T-helper 1 cell treated with Interleukin-12 subunit alpha and Interleukin-12 subunit beta and Interleukin-4 antibody, amounts not matched to agents 30 μg/mL and 1 μg/mL, for 36 hours (primary cell): Measurements from ENCODE around the gene SYT9.

ENCODE experiments used
- H3K27ac Mint-ChIP-seq: one replicate; pipeline ENCODE4 v1.8.0; 2021; ENCODE audit warnings: mild to moderate bottlenecking, mixed read lengths
- H3K27me3 Mint-ChIP-seq: one replicate; pipeline ENCODE4 v1.8.0; 2021; ENCODE audit warnings: low read depth, mixed read lengths
- H3K36me3 Mint-ChIP-seq: one replicate; pipeline ENCODE4 v1.8.0; 2021; ENCODE audit warnings: low read depth, mixed read lengths
- H3K4me1 Mint-ChIP-seq: one replicate; pipeline ENCODE4 v1.8.0; 2021; ENCODE audit warnings: low read depth, mixed read lengths
- H3K4me3 Mint-ChIP-seq: one replicate; pipeline ENCODE4 v1.8.0; 2021; ENCODE audit warnings: mild to moderate bottlenecking, moderate library complexity, mixed read lengths
- H3K9me3 Mint-ChIP-seq: one replicate; pipeline ENCODE4 v1.8.0; 2021; ENCODE audit warnings: mixed read lengths

The SYT9 gene

GRCh38 chr11:7473717-7474116 lies 222.0 kb downstream of the SYT9 start:
- Mint-ChIP-seq H3K27me3 (no peaks in the 10 kb centered on the region), H3K4me1 (peaks cover 5% of the 10 kb centered on the region), H3K36me3 (no peaks in the 10 kb centered on the region), H3K4me3 (no peak overlapping the region), H3K9me3 (no peaks in the 10 kb centered on the region), H3K27ac (no peak overlapping the region)

GRCh38 chr11:7480113-7480512 lies 228.4 kb downstream of the SYT9 start:
- no peaks in the 10 kb centered on the region for H3K36me3 Mint-ChIP-seq
- no peaks in the 10 kb centered on the region for H3K4me1 Mint-ChIP-seq
- H3K27me3 Mint-ChIP-seq, result no peaks in the 10 kb centered on the region
- H3K4me3 Mint-ChIP-seq, result no peak overlapping the region
- H3K9me3 Mint-ChIP-seq, result no peaks in the 10 kb centered on the region
- no peak overlapping the region for H3K27ac Mint-ChIP-seq

GRCh38 chr11:7484131-7484530 lies 232.4 kb downstream of the SYT9 start:
- Mint-ChIP-seq H3K36me3 (no peaks in the 10 kb centered on the region), H3K27ac (no peak overlapping the region), H3K4me3 (no peak overlapping the region), H3K27me3 (no peaks in the 10 kb centered on the region), H3K9me3 (no peaks in the 10 kb centered on the region), H3K4me1 (no peaks in the 10 kb centered on the region)

GRCh38 chr11:7484645-7485044 lies 232.9 kb downstream of the SYT9 start:
- Mint-ChIP-seq H3K9me3 (no peaks in the 10 kb centered on the region), H3K36me3 (no peaks in the 10 kb centered on the region), H3K27me3 (no peaks in the 10 kb centered on the region), H3K4me1 (no peaks in the 10 kb centered on the region), H3K4me3 (no peak overlapping the region), H3K27ac (no peak overlapping the region)

GRCh38 chr11:7485186-7486097 lies 233.7 kb downstream of the SYT9 start, which contains the start of gene OLFML1:
TSS of gene OLFML1 (plus strand) at chr11:7485506. CDS start at chr11:7485876, 370 bp downstream.
- Mint-ChIP-seq H3K4me1 (no peaks in the 10 kb centered on the region), H3K4me3 (no peak within 1 kb of the TSS), H3K27me3 (no peaks in the 10 kb centered on the region)

GRCh38 chr11:7486098-7486780 lies 234.5 kb downstream of the SYT9 start:
- H3K27me3 Mint-ChIP-seq, result peaks cover 4% of the 10 kb centered on the region
- no peaks in the 10 kb centered on the region for H3K36me3 Mint-ChIP-seq
- H3K4me1 Mint-ChIP-seq, result no peaks in the 10 kb centered on the region
- no peak overlapping the region for H3K27ac Mint-ChIP-seq
- H3K4me3 Mint-ChIP-seq, result no peak overlapping the region
- no peaks in the 10 kb centered on the region for H3K9me3 Mint-ChIP-seq

More at GRCh38 chr11:7485186-7486097, 233.7 kb downstream of the SYT9 start, which contains the start of gene OLFML1:
- H3K27ac Mint-ChIP-seq, result no peak within 1 kb of the TSS
- H3K9me3 Mint-ChIP-seq, result no peaks in the 10 kb centered on the region
- no peaks in the 10 kb centered on the region for H3K36me3 Mint-ChIP-seq

GRCh38 chr11:7486781-7487140 lies 235.1 kb downstream of the SYT9 start:
- H3K27me3 Mint-ChIP-seq, result peaks cover 4% of the 10 kb centered on the region
- H3K27ac Mint-ChIP-seq, result no peak overlapping the region
- no peak overlapping the region for H3K4me3 Mint-ChIP-seq
- no peaks in the 10 kb centered on the region for H3K9me3 Mint-ChIP-seq
- H3K36me3 Mint-ChIP-seq, result no peaks in the 10 kb centered on the region
- no peaks in the 10 kb centered on the region for H3K4me1 Mint-ChIP-seq

- Mint-ChIP-seq H3K9me3 (no peaks in the 10 kb centered on the region), H3K36me3 (no peaks in the 10 kb centered on the region), H3K27me3 (peaks cover 4% of the 10 kb centered on the region), H3K4me3 (no peak overlapping the region), H3K4me1 (no peaks in the 10 kb centered on the region), H3K27ac (no peak overlapping the region)
Measured at GRCh38 chr11:7487360-7487759, 235.7 kb downstream of the SYT9 start.

- no peaks in the 10 kb centered on the region for H3K36me3 Mint-ChIP-seq
- peaks cover 4% of the 10 kb centered on the region for H3K27me3 Mint-ChIP-seq
- no peak overlapping the region for H3K4me3 Mint-ChIP-seq
- no peaks in the 10 kb centered on the region for H3K4me1 Mint-ChIP-seq
- no peaks in the 10 kb centered on the region for H3K9me3 Mint-ChIP-seq
- H3K27ac Mint-ChIP-seq, result no peak overlapping the region
Measured at GRCh38 chr11:7488681-7489080, 237.0 kb downstream of the SYT9 start.

GRCh38 chr11:7489376-7489775 lies 237.7 kb downstream of the SYT9 start:
- peaks cover 4% of the 10 kb centered on the region for H3K27me3 Mint-ChIP-seq
- no peak overlapping the region for H3K27ac Mint-ChIP-seq
- no peaks in the 10 kb centered on the region for H3K36me3 Mint-ChIP-seq
- H3K4me3 Mint-ChIP-seq, result no peak overlapping the region
- H3K4me1 Mint-ChIP-seq, result no peaks in the 10 kb centered on the region
- no peaks in the 10 kb centered on the region for H3K9me3 Mint-ChIP-seq

GRCh38 chr11:7490054-7490453 lies 238.3 kb downstream of the SYT9 start:
- no peaks in the 10 kb centered on the region for H3K4me1 Mint-ChIP-seq
- H3K4me3 Mint-ChIP-seq, result no peak overlapping the region
- H3K36me3 Mint-ChIP-seq, result no peaks in the 10 kb centered on the region
- no peak overlapping the region for H3K27ac Mint-ChIP-seq
- H3K27me3 Mint-ChIP-seq, result peaks cover 4% of the 10 kb centered on the region
- no peaks in the 10 kb centered on the region for H3K9me3 Mint-ChIP-seq

GRCh38 chr11:7490535-7490934 lies 238.8 kb downstream of the SYT9 start:
- no peaks in the 10 kb centered on the region for H3K4me1 Mint-ChIP-seq
- H3K27me3 Mint-ChIP-seq, result peaks cover 4% of the 10 kb centered on the region
- no peaks in the 10 kb centered on the region for H3K36me3 Mint-ChIP-seq
- no peak overlapping the region for H3K27ac Mint-ChIP-seq
- no peaks in the 10 kb centered on the region for H3K9me3 Mint-ChIP-seq
- H3K4me3 Mint-ChIP-seq, result no peak overlapping the region

- no peak overlapping the region for H3K4me3 Mint-ChIP-seq
- H3K4me1 Mint-ChIP-seq, result no peaks in the 10 kb centered on the region
- H3K36me3 Mint-ChIP-seq, result no peaks in the 10 kb centered on the region
- no peaks in the 10 kb centered on the region for H3K9me3 Mint-ChIP-seq
- peaks cover 4% of the 10 kb centered on the region for H3K27me3 Mint-ChIP-seq
- no peak overlapping the region for H3K27ac Mint-ChIP-seq
Measured at GRCh38 chr11:7492253-7492652, 240.5 kb downstream of the SYT9 start.

- no peaks in the 10 kb centered on the region for H3K4me1 Mint-ChIP-seq
- H3K9me3 Mint-ChIP-seq, result no peaks in the 10 kb centered on the region
- no peaks in the 10 kb centered on the region for H3K36me3 Mint-ChIP-seq
- H3K4me3 Mint-ChIP-seq, result no peak overlapping the region
- no peak overlapping the region for H3K27ac Mint-ChIP-seq
- H3K27me3 Mint-ChIP-seq, result peaks cover 4% of the 10 kb centered on the region
Measured at GRCh38 chr11:7493670-7494069, 242.0 kb downstream of the SYT9 start.
